Omental fat pad (tissue), 4 donors: ENCODE measurements around the gene SBK2. TPM values are rescaled to one million over a fixed set of nuclear protein-coding genes. Genes with fewer than 3 reads are reported as not detected.
"Not testable (repeated sequence)": the region's sequence is repeated elsewhere in the genome, so short reads cannot be mapped to it uniquely, and the experiment has no call there.

Experiments used
- ATAC-seq: fragments of 150-250 bp; one replicate; pipeline ENCODE4 v1.9.1; 2016; ENCODE audit warnings: mild to moderate bottlenecking, moderate library complexity; ENCODE audit not compliant: low FRiP score
- DNase-seq: peaks from one replicate; pipeline ENCODE4 v3.0.0-alpha.2; 2019; ENCODE audit warnings: low spot score
- total RNA-seq, 4 donors: library from RNA; depleted of rRNA; stranded (reverse); fragments of >200 nt; gene quantifications; one replicate each; pipeline ENCODE4 v1.1.0, GENCODE V29; 2016
- TF ChIP-seq, protein P1 (sequence below), 3 donors: fragments of 450-650 bp; IDR thresholded peaks; one replicate each; pipeline ENCODE4 v1.5.1; 2016 to 2017; ENCODE audit warnings: antibody characterized with exemption in 3 of 3, mild to moderate bottlenecking in 3 of 3, moderate library complexity in 2 of 3

Gene SBK2, protein sequence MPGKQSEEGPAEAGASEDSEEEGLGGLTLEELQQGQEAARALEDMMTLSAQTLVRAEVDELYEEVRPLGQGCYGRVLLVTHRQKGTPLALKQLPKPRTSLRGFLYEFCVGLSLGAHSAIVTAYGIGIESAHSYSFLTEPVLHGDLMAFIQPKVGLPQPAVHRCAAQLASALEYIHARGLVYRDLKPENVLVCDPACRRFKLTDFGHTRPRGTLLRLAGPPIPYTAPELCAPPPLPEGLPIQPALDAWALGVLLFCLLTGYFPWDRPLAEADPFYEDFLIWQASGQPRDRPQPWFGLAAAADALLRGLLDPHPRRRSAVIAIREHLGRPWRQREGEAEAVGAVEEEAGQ
- total RNA-seq = under 1 TPM in 1 of 4 donors, not detected in 3; 0.56 TPM

DNA sequence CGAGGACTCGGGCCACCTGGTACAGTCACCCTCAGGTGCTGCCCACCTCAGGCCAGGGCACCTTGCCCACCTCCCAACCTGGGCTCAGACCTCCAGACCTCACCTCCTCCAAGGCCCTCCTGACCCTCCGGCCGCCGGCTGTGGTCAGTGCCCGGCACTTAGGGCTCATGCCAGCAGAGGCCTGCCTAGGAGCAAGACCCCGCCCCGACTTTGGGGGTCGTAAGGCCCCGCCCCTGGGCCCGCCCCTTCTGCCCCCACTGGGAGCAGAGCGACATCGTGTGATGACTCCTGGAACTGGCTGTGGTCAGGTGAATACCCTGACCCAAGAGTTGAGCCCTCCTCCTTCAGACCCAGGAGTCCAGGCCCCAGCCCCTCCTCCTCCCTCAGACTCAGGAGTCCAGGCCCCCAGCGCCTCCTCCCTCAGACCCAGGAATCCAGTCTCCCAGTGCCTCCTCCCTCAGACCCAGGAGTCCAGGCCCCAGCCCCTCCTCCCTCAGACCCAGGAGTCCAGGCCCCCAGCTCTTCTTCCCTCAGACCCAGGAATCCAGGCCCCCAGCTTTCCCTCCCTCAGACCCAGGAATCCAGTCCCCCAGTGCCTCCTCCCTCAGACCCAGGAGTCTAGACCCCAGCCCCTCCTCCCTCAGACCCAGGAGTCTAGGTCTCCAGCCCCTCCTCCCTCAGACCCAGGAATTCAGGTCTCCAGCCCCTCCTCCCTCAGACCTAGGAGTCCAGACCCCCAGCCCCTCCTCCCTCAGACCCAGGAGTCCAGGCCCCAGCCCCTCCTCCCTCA, at the start of gene SBK2:
SBK2 (minus strand) TSS at position 183 of the 790 bp plus-strand sequence. CDS start 839 bp downstream, outside the sequence.
- ATAC-seq (no peak), DNase-seq (no peak)
- TF ChIP-seq, protein P1, sequence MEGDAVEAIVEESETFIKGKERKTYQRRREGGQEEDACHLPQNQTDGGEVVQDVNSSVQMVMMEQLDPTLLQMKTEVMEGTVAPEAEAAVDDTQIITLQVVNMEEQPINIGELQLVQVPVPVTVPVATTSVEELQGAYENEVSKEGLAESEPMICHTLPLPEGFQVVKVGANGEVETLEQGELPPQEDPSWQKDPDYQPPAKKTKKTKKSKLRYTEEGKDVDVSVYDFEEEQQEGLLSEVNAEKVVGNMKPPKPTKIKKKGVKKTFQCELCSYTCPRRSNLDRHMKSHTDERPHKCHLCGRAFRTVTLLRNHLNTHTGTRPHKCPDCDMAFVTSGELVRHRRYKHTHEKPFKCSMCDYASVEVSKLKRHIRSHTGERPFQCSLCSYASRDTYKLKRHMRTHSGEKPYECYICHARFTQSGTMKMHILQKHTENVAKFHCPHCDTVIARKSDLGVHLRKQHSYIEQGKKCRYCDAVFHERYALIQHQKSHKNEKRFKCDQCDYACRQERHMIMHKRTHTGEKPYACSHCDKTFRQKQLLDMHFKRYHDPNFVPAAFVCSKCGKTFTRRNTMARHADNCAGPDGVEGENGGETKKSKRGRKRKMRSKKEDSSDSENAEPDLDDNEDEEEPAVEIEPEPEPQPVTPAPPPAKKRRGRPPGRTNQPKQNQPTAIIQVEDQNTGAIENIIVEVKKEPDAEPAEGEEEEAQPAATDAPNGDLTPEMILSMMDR (IDR thresholded peaks at IDR 0.05) = no peak

DNA sequence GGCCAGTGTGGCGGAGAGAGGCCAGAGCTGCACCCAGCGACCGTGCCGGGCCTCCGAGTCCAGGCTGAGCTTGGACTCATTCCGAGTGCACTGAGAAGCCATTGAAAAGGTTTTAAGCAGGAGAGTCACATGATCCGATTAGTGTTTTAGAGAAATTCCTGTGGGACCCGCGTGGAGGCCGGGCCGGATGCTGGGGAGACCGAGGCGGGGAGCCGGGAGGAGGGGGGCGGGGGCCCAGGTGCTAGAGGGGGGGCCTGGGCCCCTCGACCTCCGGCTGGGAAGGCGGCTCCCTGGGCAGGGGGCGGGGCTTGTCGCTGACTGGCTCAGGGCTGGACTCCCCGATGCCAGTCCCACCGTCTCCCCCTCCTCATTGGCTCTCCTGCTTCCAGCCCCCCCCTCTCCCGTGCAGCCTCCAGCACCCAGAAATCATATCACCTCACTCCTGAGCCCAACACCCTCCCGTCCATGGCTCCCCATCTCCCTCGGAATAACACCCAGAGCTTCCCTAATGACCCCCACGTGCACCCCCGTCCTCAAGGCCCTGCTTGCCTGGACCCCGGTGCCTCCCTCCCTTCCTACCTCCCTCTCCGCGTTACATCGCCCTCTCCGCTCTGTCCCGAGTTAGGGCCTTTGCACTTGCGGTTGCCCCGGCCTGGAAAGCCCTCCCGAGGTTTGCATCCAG, 48.9 kb upstream of the SBK2 start:
- TF ChIP-seq, protein P1 (IDR thresholded peaks at IDR 0.05) = no peak
- DNase-seq (peak; percentile 44), ATAC-seq (peak; percentile 78)

DNA sequence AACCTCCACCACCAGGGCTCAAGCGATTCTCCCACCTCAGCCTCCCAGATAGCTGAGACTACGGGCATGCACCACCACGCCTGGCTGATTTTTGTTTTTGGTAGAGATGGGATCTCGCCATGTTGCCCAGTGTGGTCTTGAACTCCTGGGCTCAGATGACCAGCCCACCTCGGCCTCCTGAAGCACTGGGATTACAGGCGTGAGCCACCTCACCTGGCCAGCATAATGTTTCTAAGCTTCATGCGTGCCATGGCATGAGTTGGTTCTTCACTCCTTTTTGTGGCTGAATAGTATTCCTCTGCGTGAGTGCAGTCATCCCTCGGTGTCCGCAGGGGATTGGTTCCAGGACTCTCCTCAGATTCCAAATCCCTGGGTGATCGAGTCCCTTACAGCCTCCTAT, 47.9 kb upstream of the SBK2 start:
- TF ChIP-seq, protein P1 (IDR thresholded peaks at IDR 0.05) = no peak
- ATAC-seq (no peak), DNase-seq (no peak)

DNA sequence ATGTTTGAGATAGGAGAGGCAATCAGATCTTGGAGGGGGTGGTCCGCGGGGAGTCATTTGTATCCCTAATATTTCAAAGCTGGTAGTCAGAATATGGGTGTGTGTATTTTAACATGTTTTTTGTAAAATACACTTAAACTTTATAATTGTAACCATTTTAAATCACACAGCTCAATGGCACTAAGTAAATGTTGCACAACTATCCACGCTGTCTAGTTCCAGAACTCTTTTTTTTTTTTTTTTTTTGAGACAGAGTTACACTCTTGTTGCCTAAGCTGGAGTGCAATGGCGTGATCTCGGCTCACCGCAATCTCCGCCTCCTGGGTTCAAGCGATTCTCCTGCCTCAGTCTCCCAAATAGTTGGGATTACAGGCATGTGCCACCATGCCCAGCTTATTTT, 47.0 kb upstream of the SBK2 start:
- DNase-seq, ATAC-seq: not testable (repeated sequence)

DNA sequence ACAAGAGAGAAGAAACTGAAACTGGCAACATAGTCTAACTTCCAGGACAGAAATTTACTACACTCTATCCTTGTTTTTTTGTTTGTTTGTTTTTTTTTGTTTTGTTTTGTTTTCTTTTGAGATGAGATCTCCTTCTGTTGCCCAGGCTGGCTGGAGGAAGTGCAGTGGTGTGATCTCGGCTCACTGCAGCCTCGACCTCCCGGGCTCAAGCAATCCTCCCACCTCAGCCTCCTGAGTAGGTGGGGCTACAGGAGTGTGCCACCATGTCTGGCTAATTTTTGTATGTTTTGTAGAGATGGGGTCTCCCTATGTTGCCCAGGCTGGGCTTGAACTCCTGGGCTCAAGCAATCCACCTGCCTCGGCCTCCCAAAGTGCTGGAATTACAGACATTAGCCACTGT, 45.4 kb upstream of the SBK2 start:
- DNase-seq, ATAC-seq: not testable (repeated sequence)

DNA sequence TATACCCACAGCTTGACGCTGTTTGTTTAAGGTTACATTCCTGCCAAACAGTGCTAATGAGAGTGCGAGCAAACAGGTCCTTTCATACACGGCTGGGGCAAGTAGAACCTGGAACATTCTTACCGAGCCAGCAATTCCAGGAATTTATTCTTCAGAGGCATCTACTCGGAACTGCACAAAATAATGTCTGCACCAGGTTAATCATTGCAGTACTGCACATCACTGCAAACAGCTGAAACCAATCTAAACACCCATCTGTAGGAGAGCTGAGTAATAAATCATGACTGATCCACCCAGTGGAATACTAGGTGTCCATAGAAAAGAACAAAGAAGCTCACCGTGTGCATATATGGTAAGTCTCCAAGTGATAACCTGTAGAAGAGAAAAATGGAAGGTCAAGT, 44.9 kb upstream of the SBK2 start:
- ATAC-seq (no peak), DNase-seq (no peak)
- TF ChIP-seq, protein P1 (IDR thresholded peaks at IDR 0.05) = no peak

DNA sequence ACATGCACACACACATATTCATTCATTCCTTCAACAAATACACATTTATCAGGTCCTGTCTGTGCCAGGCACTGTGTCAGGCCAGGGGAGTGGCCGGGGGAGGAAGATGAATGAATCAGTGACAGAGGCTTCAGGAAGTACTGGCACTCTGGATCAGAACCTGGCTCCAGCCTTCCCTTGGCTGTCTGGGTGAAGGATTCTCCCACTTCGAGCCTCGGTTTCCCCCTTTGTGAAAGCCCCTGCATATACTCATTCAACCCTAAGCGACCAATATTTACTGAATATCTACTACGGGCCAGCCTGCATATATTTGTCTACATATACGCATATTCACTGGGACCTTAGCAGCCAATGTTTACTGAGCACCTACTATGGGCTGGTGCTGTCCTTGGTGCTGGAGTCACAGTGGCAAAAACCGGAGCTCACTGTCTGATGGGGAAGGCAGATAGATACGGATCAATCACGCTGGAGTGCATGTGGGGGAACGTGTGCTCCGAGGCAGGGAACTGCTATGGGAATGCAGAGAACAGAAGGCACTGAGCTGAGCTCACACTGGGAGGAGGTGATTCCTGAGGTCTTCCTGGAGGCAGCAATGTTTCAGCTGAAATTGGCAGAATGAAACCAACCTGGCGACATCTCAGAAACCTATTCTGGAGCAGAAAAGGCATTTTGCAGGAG, 44.4 kb upstream of the SBK2 start:
- no peak for DNase-seq
- peak; percentile 12 for ATAC-seq
- TF ChIP-seq, protein P1 (IDR thresholded peaks at IDR 0.05) = no peak
